HG03520 (cell line): ENCODE measurements around the gene SLC25A3.
A peak's percentile ranks its signal among the peaks of the same experiment; 100 is the strongest.
"Not testable (repeated sequence)": the region's sequence is repeated elsewhere in the genome, so short reads cannot be mapped to it uniquely, and the experiment has no call there.

Experiments used
- ATAC-seq: cut with Tn5 transposase; IDR thresholded peaks from one replicate; pipeline ENCODE4 v1.9.1; 2021; ENCODE audit warnings: mild to moderate bottlenecking, moderate library complexity; ENCODE audit not compliant: unreplicated experiment

SLC25A3 gene

DNA sequence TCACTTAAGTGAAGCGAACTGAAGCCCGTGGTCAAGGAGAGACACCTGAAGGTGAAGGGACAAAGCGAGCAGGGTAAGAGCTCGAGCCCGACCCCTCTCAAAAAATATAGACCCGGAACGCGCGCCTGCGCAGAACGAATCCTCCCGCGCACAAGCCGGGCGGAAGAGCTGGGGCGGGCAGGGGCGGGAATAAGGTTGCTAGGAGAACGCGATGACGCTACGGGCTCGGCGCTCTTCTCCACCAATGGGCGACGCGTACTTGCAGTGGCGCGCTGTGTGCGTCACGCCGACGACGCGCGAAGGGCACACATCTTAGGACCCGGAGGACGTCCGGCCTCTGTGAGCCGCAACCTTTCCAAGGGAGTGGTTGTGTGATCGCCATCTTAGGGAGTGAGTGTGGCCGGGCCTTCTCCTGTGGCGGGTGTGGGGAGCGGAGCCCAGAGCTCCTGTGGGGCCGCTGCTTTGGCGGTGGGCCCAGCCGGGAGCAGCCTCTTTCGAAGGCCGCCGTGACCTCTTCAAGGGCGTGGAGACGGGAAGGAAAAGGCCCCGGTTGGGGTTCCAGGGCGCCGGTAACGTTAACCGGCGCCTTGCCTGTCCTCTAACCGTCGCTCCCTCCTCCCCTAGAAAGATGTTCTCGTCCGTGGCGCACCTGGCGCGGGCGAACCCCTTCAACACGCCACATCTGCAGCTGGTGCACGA, at the start of gene SLC25A3:
Gene SLC25A3, plus strand, starts transcription at position 336 of the 699 bp plus-strand sequence. Its CDS starts 293 bp downstream, at position 629.
- peak; percentile 100 for ATAC-seq

DNA sequence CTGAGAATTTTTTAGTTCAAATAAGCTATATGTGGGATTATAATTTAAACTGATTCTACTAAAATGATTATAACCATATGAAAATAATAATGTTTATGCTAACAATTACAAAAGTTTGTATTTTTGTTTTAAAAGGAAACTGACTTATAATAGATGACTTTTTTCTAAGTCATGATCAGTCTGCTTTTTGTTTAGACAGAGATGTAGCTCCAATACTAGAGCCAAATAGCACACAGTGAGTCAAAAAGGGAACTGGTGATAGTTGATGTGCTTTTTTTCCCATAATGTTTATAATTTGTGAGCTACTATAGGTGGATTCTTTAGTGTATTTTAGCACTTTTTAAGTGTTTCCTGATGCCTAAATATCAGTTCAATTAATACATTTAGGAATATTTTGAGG, 49.8 kb upstream of the SLC25A3 start:
- ATAC-seq = no peak

DNA sequence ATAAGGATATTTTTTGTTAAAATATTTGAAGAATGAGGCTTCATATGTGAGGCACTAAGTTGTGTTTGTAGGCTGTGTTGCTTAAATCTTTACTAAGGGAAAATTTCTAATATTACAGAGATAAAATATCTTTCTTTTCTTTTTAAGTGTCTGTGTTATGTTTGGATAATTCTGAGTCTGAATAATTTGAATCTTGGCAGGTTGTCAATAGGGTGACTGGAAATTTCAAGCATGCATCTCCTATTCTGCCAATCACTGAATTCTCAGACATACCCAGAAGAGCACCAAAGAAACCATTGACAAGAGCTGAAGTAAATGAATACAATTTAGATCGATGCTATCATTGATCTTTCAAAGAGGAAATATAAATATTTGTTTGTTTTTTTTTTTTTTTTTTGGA, 48.7 kb upstream of the SLC25A3 start:
- ATAC-seq = no peak

DNA sequence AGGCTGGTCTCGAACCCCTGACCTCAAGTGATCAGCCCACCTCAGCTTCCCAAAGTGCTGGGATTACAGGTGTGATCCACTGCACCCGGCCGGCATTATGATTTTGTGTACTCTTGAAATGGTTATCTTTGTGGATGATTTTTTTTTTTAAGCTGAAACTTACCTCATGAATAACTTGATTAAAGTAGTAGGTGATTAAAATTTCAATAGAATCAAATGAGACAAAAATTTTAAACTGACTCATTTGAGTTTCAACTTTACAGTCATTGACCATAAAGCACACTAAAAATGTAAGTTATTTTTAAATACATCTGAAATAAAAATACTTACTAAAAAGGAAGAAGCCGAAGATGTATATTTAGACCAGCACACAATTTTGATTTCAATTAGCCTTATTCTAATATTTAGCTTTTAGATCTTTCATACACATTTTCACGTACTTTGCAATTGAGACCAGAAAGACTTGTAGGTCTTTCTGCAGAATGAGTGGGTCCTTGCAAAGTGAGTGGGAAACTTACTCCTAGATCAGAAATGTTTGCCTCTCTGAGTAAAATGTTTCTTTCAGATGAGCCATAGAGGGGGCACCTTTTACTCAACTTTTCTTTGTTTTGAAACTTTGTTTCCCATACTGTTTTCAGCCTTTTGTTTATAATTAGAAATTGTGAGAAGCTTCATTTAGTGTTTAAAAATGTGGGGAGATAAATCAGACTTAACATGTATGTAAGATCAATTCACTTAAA, 43.9 kb upstream of the SLC25A3 start:
- ATAC-seq = no peak

DNA sequence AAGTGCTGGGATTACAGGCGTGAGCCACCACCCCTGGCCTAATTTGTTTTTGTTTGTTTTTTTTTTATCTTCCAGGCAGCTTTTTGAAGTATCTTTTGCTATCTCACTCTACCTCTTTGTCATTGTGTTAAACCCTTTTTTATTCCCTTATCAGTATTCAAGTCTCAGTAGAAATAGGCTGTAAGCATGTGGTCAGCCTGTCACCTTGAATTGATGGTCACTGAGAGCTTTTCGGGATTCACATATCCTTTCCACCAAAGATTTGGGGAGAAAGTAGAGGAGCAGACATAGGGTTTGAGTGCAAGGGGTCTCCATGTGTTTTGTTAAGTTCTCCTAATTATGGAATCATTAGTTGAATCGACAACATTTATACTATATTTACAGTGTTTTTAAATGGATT, 41.7 kb upstream of the SLC25A3 start:
- ATAC-seq = no peak

DNA sequence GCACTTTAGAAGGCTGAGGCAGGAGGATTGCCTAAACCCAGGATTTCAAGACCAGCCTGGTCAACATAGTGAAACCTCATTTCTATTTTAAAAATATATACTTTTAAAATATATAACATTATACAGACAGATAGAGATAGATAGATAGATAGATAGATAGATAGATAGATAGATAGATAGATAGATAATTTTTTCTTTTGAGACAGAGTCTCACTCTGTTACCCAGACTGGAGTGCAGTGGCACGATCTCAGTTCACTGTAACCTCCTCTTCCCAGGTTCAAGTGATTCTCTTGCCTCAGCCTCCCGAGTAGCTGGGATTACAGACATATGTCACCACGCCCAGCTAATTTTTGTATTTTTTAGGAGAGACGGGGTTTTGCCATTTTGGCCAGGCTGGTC, 35.4 kb upstream of the SLC25A3 start:
- not testable (repeated sequence) for ATAC-seq

DNA sequence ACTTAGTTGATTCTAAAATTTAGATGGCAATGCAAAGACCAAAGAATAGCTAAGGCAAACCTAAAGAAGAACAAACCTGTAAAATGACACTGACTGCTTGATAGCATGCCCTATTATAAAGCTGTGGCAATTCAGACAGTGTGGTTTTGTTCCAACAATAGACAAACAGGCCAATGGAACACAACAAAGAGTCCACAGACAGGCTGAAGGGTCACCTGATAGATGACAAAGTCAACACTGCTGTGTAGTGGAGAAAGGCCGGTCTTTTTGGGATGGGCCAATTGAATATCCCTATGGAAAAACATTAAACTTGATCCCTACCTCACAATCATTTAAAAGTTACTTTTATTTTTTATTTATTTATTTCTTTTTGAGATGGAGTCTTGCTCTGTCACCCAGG, 33.8 kb upstream of the SLC25A3 start:
- no peak for ATAC-seq

DNA sequence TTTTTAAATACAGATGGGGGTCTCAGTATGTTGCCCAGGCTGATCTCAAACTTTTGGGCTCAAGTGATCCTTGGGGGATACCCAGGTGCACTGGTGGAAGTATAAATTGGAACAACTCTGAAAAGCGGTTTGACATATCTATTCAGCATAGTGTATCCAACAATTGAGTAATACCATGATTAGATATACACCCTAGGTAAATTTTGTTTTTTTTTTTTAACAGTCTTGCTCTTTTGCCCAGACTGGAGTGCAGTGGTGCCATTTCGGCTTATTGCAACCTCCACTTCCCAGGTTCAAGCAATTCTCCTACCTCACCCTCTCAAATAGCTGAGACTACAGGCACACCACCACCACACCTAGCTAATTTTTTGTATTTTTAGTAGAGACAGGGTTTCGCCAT, 31.6 kb upstream of the SLC25A3 start:
- no peak for ATAC-seq

DNA sequence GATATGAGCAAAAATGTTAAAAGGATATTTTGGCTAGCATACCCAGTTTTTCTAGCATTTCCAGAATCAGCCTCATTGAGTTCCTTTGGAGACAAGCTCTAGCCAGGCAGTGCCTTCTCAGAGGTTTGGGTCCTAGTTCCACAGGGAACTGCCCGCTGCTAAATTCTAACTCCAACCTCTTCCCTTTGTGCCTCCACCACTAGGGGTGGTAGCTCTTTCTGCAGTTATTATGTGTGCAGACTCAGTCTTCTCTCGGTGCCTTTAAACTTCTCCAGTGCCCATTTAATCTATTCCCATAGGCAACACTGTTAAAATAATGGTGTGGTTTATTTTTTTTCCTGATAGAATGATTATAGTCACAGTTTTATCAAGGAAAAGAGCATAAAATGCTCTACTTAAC, 21.5 kb upstream of the SLC25A3 start:
- no peak for ATAC-seq

DNA sequence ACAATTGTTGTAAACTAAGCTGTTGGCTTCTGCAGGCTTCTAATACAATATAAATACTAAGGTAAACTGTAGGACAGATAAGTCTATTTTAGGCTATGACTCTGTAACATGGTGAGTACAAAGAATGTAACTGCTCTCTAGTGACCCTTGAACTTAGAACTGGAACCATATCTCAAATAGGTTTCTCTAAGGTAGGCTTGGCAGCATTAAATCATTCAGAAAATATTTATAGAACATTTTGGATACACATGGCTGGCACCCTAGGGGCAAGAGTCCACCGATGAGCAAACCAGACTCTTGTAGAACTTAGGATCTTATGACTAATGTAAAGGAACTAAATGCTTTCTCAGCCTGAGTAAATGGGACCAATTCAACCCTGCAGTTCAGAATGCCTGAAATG, 19.4 kb upstream of the SLC25A3 start:
- ATAC-seq = no peak

DNA sequence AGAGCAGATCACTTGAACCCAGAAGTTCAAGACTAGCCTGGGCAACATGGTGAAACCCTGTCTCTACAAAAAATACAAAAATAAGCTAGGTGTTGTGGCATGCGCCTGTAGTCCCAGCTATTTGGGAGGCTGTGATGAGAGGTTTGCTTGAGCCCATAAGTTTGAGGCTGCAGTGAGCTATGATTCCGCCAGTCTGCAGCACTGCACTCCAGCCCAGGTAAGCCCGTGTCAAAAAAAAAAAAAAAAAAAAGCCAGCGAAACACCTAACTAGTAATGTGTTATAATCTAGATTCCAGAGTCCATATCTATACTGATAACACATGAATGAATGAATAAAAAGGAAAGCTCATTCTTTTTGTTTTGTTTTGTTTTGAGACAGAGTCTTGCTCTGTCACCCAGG, 18.5 kb upstream of the SLC25A3 start:
- no peak for ATAC-seq

DNA sequence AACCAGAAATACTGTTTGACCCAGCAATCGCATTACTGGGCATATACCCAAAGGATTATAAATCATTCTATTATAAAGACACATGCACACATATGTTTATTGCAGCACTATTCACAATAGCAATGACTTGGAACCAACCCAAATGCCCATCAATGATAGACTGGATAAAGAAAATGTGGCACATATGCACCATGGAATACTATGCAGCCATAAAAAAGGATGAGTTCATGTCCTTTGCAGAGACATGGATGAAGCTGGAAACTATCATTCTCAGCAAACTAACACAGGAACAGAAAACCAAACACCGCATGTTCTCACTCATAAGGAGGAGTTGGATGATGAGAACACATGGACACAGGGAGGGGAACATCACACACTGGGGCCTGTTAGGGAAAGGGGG, 16.7 kb upstream of the SLC25A3 start:
- ATAC-seq = not testable (repeated sequence)

DNA sequence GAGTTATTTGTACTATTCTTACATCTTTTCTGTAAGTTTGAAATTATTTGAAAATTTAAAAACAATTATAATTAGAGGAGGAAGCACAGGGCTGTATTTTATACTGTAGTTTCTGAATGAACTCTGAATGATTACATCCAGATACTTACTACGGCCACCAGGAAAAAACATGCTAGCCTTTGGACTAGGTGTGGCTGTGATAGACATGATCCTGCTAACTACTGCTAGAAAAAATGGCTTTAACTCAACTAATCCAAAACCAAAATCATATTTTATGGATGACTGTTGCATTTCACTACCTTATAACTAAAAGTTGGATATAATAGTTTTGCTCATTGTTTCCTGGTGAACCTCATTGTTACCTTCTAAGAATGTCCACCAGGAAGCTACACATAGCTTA, 15.1 kb upstream of the SLC25A3 start:
- ATAC-seq = no peak

DNA sequence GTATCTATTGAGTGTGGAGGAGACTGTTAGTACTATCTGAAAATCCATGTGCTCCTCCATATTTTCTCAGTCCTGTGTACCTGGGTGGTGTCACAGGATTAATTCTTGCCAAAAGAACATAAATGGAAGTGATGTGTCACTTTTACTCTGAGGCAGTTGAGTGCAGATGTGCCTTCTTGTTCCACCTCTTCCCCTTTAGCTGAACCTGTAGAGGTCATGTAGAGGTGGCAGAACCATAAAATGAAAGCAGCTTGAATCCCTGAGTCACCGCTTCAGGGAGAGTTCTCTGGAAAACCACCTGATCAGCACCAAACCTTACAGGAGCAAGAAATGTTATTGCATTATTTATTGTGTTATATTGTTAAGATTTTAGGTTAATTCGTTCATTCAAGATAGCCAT, 14.7 kb upstream of the SLC25A3 start:
- no peak for ATAC-seq

DNA sequence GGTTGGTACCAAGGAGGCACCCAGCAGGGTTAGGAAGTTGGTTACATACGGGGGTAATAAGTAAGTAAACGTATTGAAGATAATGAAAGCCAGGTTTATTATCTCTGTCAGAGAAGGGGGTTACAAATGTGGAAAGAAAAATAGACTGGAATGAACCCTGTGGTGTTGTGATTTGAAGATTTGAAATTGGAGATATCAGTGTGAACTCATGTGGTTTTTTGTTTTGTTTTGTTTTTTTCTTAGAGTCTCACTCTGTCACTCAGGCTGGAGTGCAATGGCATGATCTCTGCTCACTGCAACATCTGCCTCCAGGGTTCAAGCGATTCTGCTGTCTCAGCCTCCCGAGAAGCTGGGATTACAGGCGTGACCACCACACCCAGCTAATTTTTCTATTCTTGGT, 14.1 kb upstream of the SLC25A3 start:
- no peak for ATAC-seq

DNA sequence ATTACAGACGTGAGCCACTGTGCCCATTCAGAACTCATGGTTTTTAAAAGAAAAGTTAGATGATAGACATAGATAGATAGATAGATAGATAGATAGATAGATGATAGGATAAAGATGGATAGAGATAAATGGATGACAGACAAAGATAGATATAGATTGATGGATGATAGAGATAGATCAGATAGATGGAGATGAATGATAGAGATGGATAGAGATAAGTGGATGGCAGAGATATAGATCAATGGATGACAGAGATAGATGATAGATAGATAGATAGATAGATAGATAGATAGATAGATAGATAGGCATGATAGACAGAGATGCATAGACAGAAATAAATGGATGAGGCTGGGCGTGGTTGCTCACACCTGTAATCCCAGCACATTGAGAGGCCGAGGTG, 13.7 kb upstream of the SLC25A3 start:
- ATAC-seq = no peak

DNA sequence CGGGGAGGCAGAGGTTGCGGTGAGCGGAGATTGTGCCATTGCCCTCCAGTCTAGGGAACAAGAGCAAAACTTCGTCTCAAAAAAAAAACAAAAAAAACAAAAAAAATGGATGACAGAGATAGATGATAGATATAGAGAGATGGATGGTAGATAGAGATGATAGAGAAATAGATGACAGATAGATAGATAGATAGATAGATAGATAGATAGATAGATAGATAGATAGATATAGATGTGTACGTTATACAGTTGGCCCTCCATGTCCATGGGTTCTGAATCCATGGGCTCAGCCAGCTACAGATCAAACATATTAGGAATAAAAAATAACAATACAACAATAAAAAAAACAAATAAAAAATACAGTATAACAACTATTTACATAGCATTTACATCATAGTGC, 12.8 kb upstream of the SLC25A3 start:
- ATAC-seq = no peak

DNA sequence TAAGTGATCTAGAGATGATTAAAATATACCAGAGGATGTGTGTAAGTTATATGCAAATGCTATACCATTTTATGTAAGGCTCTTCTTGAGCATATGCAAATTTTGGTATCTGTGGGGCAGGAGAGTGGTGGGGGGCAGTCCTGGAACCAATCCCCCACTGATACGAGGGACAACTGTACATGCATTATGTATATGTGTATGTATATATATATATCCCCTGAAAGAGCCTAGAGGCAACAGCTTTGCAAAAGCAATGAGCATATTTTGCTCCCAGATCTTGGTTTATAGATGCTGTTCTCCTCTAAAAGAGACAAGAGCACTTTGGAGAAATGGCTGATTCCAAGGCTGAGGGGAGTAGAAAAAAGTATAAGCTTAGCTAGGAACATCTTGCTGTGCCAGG, 12.4 kb upstream of the SLC25A3 start:
- ATAC-seq = no peak

DNA sequence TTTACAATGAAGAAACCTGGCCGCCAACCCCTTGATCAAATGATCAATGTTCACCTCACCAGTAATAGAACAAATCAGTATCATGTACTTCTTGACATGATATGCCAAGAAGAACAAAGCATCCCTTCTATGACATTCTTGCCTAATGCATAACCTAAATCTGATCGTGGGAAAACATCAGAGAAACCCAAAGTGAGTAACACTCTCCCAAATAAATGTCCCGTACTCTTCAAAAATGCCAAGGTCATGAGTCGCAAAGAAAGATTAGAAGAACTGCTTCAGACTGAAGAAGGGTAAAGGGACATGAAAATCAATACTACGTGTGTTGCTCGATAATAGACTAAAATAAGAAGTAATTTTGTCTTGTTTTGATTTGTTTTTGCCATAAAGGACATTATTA, 11.4 kb upstream of the SLC25A3 start:
- no peak for ATAC-seq

DNA sequence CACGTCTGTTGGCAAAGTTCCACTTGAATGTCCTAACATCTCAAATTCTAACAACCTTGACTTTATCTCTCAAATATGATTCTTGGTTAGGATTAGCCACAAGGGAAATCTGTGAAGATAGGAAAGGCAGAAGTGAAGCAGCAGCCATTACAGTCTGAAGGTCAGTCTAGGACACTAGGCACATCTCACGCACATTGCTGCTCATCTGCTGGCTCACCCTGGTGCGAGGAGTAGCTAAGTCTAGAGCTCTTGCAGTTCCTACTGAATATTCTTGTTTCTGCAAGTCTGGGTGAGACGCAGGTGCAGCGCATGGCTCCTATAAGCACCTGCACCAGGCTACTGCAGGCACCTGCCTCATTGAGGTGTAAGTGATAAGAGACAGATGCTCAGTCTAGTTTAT, 6.4 kb upstream of the SLC25A3 start:
- no peak for ATAC-seq

DNA sequence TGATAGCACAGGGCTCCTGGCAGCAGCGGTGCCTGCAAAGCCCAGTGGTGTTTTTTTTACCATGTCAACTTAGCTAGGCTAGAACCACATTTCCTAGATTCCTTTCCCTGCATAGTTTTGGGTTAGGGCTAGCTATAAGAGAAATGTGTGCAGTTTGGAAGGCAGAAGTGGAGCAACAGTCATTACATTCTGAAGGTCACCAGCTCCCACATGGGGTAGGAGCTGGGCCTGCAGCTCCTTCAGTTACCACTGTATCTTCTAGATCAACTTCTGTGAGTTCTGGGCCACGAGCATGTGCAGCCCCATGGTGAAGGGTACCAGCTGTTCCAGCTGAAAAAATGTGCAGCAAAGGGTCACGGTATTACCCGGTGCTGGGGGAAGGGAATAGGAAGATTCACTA, 2.3 kb upstream of the SLC25A3 start:
- no peak for ATAC-seq

DNA sequence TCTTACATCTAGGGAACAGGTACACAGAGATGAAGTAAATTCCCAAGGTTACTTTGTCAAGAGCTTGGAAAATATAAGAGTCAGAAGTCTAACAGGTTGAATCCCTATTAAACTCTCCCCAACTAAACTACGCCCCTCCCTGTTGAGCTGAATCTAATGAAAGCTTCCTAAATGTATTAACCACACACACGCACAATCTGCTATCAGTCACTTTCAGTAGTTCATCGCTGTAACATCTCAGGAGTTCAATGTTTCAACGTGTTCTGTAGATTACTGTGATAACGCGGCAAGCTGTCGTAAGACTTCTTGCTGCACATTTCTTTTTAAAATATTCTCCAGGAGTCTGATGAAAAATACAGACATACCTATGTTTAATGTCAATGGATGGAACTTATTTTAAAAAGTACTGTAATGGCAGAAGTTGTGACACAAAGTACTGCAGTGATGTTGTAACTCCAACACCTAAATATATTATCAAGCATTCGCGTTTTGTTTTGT, 612 bp upstream of the SLC25A3 start:
- no peak for ATAC-seq
